ENCODE results near the gene TRIM71. TPM values are rescaled to one million over a fixed set of nuclear protein-coding genes. Genes with fewer than 3 reads are reported as not detected.

Gene TRIM71
- total RNA-seq, 1 donor from 2014 or later: 17.2 TPM

DNA sequence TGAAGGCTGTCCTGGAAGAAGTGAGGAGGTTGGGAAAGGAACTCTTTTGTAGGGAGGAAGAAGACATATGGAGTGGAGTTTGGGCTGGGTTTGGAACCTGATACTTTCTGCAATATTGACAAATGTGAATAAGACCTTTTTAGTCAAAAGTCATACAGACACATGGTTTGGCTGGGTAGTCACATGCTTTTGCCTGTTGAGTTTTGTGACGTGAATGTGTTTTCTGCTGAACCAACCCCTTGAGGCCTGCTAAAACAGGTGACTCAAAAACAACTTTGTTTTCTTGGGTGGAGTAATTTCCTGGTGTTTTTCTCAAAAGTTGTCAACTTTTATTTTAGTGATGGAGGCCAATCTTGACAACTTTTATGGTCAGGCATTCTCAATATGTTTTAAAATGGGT is 94.2 kb downstream of the TRIM71 start:
- no peaks in the 10 kb centered on the region for H4K20me1 ChIP-seq (ENCODE audit: insufficient read depth, low read length)
- H3K27me3 Mint-ChIP-seq (ENCODE audit: low read depth, unreplicated experiment): peaks cover 5% of the 10 kb centered on the region
- DNase-seq (ENCODE audit: low read depth) (no peak), FAIRE-seq (no peak)
- no peaks in the 10 kb centered on the region for H3K27me3 ChIP-seq (ENCODE audit: insufficient read depth, low read length)
- no peaks in the 10 kb centered on the region for H3K4me1 ChIP-seq (ENCODE audit: insufficient read depth, low read length)
- no peak for TF ChIP-seq EZH2 (IDR thresholded peaks at IDR 0.05; ENCODE audit: insufficient read depth, low read length)
- TF ChIP-seq, protein P1, sequence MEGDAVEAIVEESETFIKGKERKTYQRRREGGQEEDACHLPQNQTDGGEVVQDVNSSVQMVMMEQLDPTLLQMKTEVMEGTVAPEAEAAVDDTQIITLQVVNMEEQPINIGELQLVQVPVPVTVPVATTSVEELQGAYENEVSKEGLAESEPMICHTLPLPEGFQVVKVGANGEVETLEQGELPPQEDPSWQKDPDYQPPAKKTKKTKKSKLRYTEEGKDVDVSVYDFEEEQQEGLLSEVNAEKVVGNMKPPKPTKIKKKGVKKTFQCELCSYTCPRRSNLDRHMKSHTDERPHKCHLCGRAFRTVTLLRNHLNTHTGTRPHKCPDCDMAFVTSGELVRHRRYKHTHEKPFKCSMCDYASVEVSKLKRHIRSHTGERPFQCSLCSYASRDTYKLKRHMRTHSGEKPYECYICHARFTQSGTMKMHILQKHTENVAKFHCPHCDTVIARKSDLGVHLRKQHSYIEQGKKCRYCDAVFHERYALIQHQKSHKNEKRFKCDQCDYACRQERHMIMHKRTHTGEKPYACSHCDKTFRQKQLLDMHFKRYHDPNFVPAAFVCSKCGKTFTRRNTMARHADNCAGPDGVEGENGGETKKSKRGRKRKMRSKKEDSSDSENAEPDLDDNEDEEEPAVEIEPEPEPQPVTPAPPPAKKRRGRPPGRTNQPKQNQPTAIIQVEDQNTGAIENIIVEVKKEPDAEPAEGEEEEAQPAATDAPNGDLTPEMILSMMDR (IDR thresholded peaks at IDR 0.05; ENCODE audit: insufficient read depth, low read depth, low read length): no peak
- no peaks in the 10 kb centered on the region for H3K79me2 ChIP-seq (ENCODE audit: insufficient read depth, low read length)
- H3K27ac Mint-ChIP-seq (ENCODE audit: unreplicated experiment): no peak overlapping the region
- no peaks in the 10 kb centered on the region for H3K36me3 Mint-ChIP-seq (ENCODE audit: low read depth, unreplicated experiment)
- peaks cover 4% of the 10 kb centered on the region for H3K9me3 ChIP-seq (ENCODE audit: insufficient read depth, low read depth, low read length)
- H3K9me3 Mint-ChIP-seq (ENCODE audit: unreplicated experiment): peaks cover 4% of the 10 kb centered on the region
- H3K4me3 ChIP-seq (ENCODE audit: insufficient read depth, low read depth, low read length): no peak overlapping the region
- no peak overlapping the region for H3K9ac ChIP-seq (ENCODE audit: low read length)
- H3K36me3 ChIP-seq (ENCODE audit: insufficient read depth, low read length): no peaks in the 10 kb centered on the region
- H3K4me3 Mint-ChIP-seq (ENCODE audit: unreplicated experiment): no peak overlapping the region
- no peak overlapping the region for H2AFZ ChIP-seq (ENCODE audit: low read depth, low read length)
- H3K4me2 ChIP-seq (ENCODE audit: low read length): no peak overlapping the region
- peaks cover 3% of the 10 kb centered on the region for H3K4me1 Mint-ChIP-seq (ENCODE audit: low read depth, unreplicated experiment)
- H3K27ac ChIP-seq (ENCODE audit: low read depth, low read length): no peak overlapping the region

DNA sequence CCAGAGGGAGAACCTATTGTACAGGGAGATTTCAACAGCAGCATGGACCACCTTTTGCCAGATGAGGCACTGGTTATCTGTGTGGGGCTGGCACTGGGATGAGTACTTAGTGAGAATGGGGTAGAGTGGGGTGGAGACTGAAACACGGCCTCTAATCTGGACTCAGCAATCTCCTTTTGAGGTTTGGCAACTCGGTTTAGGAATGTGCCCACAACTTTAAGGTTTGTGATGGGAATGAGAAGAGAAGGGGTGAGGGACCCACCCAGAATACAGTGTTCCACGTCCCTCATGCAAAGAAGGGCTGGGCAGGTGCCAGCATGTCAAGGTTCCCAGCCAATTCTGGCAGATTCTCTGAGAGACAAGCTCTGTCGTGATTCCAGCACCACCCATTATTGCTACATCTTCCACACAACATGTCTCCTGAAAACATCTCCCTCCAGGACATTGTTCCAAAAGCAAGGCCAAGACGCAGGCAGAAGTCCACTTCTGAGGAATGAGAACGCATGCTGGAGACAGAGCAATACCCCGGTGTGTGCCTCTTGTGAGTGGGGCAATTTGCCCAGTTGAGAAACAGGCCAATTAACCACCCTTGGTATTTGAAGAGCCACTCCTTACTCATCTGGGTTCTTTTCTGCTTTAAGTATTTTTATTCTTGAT is 96.1 kb downstream of the TRIM71 start:
- peaks cover 9% of the 10 kb centered on the region for H3K9me3 Mint-ChIP-seq (ENCODE audit: unreplicated experiment)
- DNase-seq (ENCODE audit: low read depth) (peak; percentile 47), FAIRE-seq (no peak)
- H3K27ac ChIP-seq (ENCODE audit: low read depth, low read length): no peak overlapping the region
- H3K79me2 ChIP-seq (ENCODE audit: insufficient read depth, low read length): no peaks in the 10 kb centered on the region
- H3K27ac Mint-ChIP-seq (ENCODE audit: unreplicated experiment): no peak overlapping the region
- H3K27me3 Mint-ChIP-seq (ENCODE audit: low read depth, unreplicated experiment): peaks cover 10% of the 10 kb centered on the region
- no peak overlapping the region for H3K4me3 Mint-ChIP-seq (ENCODE audit: unreplicated experiment)
- H3K36me3 ChIP-seq (ENCODE audit: insufficient read depth, low read length): no peaks in the 10 kb centered on the region
- H3K4me2 ChIP-seq (ENCODE audit: low read length): no peak overlapping the region
- no peaks in the 10 kb centered on the region for H3K36me3 Mint-ChIP-seq (ENCODE audit: low read depth, unreplicated experiment)
- H3K4me1 ChIP-seq (ENCODE audit: insufficient read depth, low read length): no peaks in the 10 kb centered on the region
- H3K9me3 ChIP-seq (ENCODE audit: insufficient read depth, low read depth, low read length): peaks cover 6% of the 10 kb centered on the region
- no peak overlapping the region for H3K9ac ChIP-seq (ENCODE audit: low read length)
- H3K27me3 ChIP-seq (ENCODE audit: insufficient read depth, low read length): no peaks in the 10 kb centered on the region
- H2AFZ ChIP-seq (ENCODE audit: low read depth, low read length): peak overlapping the region; percentile 39
- no peaks in the 10 kb centered on the region for H4K20me1 ChIP-seq (ENCODE audit: insufficient read depth, low read length)
- H3K4me3 ChIP-seq (ENCODE audit: insufficient read depth, low read depth, low read length): no peak overlapping the region
- peaks cover 3% of the 10 kb centered on the region for H3K4me1 Mint-ChIP-seq (ENCODE audit: low read depth, unreplicated experiment)
- no peak for TF ChIP-seq EZH2 (IDR thresholded peaks at IDR 0.05; ENCODE audit: insufficient read depth, low read length)
- TF ChIP-seq, protein P1 (IDR thresholded peaks at IDR 0.05; ENCODE audit: insufficient read depth, low read depth, low read length): no peak

DNA sequence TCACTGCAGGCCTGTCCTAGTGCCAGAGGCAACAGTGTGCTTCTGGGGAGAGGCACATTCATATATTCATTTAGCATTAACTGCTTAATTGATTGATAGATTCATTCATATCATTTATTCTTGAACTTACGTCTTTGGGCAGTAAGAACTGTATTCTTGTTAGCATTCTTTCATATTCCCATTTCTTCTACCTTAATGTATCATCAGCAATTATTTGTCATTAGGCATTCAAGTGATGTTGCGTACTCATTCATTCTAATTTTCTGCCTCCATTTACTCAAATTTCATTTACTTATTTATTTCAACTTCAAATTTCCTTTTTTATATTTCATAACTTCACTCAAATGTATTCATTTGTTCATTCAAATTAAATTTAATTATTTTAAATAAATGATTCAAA is 102.1 kb downstream of the TRIM71 start:
- H3K27me3 ChIP-seq (ENCODE audit: insufficient read depth, low read length): no peaks in the 10 kb centered on the region
- H3K9ac ChIP-seq (ENCODE audit: low read length): no peak overlapping the region
- Mint-ChIP-seq H3K9me3 (ENCODE audit: unreplicated experiment) (peaks cover 7% of the 10 kb centered on the region), H3K4me1 (ENCODE audit: low read depth, unreplicated experiment) (no peaks in the 10 kb centered on the region), H3K27ac (ENCODE audit: unreplicated experiment) (no peak overlapping the region), H3K4me3 (ENCODE audit: unreplicated experiment) (no peak overlapping the region), H3K36me3 (ENCODE audit: low read depth, unreplicated experiment) (peaks cover 1% of the 10 kb centered on the region), H3K27me3 (ENCODE audit: low read depth, unreplicated experiment) (peaks cover 11% of the 10 kb centered on the region)
- H3K9me3 ChIP-seq (ENCODE audit: insufficient read depth, low read depth, low read length): peaks cover 6% of the 10 kb centered on the region
- H3K36me3 ChIP-seq (ENCODE audit: insufficient read depth, low read length): no peaks in the 10 kb centered on the region
- no peak overlapping the region for H3K27ac ChIP-seq (ENCODE audit: low read depth, low read length)
- no peaks in the 10 kb centered on the region for H3K4me1 ChIP-seq (ENCODE audit: insufficient read depth, low read length)
- H3K79me2 ChIP-seq (ENCODE audit: insufficient read depth, low read length): no peaks in the 10 kb centered on the region
- no peak overlapping the region for H3K4me2 ChIP-seq (ENCODE audit: low read length)
- DNase-seq (ENCODE audit: low read depth) (no peak), FAIRE-seq (no peak)
- TF ChIP-seq EZH2 (IDR thresholded peaks at IDR 0.05; ENCODE audit: insufficient read depth, low read length): no peak
- TF ChIP-seq, protein P1 (IDR thresholded peaks at IDR 0.05; ENCODE audit: insufficient read depth, low read depth, low read length): no peak
- no peak overlapping the region for H2AFZ ChIP-seq (ENCODE audit: low read depth, low read length)
- H3K4me3 ChIP-seq (ENCODE audit: insufficient read depth, low read depth, low read length): no peak overlapping the region
- no peaks in the 10 kb centered on the region for H4K20me1 ChIP-seq (ENCODE audit: insufficient read depth, low read length)

Data from astrocyte (in vitro differentiated cells and primary cell).